Gastrocnemius medialis (tissue), 4 donors: Measurements from ENCODE around the gene TRIM47.

ENCODE experiments used
- CTCF ChIP-seq, 5 experiments: fragments of 450-650 bp in 3 of 5; fragments of 200-600 bp in 2 of 5; sonication (generic) in 2 of 5; IDR thresholded peaks in 4 of 5; conservative IDR thresholded peaks in 1 of 5; 1 replicate in 4 of 5; 2 replicates in 1 of 5; pipeline ENCODE4 v1.5.1; 2016 to 2019; ENCODE audit warnings: antibody characterized with exemption in 5 of 5, mild to moderate bottlenecking in 3 of 5, moderate library complexity in 3 of 5
- POLR2A ChIP-seq, 2 donors: fragments of 450-650 bp; IDR thresholded peaks; one replicate each; pipeline ENCODE4 v1.6.1; 2017; ENCODE audit warnings: antibody characterized with exemption in 2 of 2, mild to moderate bottlenecking in 2 of 2, moderate library complexity in 2 of 2

GRCh38 chr17:75874323-75875181, 3.8 kb downstream of the TRIM47 start:
- no peak for TF ChIP-seq CTCF (IDR thresholded peaks at IDR 0.05 in 4 of 5, conservative IDR thresholded peaks at IDR 0.05 in 1 of 5)
- no peak for TF ChIP-seq POLR2A (IDR thresholded peaks at IDR 0.05)
